Peyer's patch (tissue), 4 donors: ENCODE data around the gene PAQR3.

ENCODE experiments used
- POLR2A ChIP-seq, 2 donors: fragments of 450-650 bp; IDR thresholded peaks; one replicate each; pipeline ENCODE4 v1.5.1; 2017; ENCODE audit warnings: antibody characterized with exemption in 2 of 2, mild to moderate bottlenecking in 2 of 2, moderate library complexity in 2 of 2
- TF ChIP-seq, protein P1 (sequence below), 6 experiments: fragments of 450-650 bp in 4 of 6; fragments of 200-600 bp in 2 of 6; sonication (generic) in 1 of 6; IDR thresholded peaks; one replicate each; pipeline ENCODE4 v1.5.1; 2017 to 2019; ENCODE audit warnings: antibody characterized with exemption in 6 of 6, mild to moderate bottlenecking in 3 of 6, moderate library complexity in 1 of 6

DNA sequence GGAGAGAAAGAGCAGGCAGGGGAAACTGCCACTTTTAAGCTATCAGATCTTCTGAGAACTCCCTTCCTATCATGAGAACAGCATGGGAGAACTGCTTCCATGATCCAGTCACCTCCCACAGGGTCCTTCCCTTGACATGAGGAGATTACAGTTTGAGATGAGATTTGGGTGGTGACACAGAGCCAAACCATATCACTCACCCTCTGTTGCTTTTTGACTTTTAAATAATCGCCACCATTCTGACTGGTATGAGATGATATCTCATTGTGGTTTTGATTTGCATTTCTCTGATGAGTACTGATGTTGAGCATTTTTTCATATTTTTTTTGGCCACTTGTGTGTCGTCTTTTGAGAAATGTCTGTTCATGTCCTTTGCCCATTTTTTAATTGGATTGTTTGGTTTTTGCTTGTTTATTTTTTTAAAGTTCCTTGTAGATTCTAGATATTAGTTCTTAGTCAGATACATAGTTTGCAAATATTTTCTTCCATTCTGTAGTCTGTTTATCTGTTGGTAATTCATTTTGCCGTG lies 6.5 kb upstream of the PAQR3 start:
- TF ChIP-seq, protein P1, sequence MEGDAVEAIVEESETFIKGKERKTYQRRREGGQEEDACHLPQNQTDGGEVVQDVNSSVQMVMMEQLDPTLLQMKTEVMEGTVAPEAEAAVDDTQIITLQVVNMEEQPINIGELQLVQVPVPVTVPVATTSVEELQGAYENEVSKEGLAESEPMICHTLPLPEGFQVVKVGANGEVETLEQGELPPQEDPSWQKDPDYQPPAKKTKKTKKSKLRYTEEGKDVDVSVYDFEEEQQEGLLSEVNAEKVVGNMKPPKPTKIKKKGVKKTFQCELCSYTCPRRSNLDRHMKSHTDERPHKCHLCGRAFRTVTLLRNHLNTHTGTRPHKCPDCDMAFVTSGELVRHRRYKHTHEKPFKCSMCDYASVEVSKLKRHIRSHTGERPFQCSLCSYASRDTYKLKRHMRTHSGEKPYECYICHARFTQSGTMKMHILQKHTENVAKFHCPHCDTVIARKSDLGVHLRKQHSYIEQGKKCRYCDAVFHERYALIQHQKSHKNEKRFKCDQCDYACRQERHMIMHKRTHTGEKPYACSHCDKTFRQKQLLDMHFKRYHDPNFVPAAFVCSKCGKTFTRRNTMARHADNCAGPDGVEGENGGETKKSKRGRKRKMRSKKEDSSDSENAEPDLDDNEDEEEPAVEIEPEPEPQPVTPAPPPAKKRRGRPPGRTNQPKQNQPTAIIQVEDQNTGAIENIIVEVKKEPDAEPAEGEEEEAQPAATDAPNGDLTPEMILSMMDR (IDR thresholded peaks at IDR 0.05): no peak
- no peak for TF ChIP-seq POLR2A (IDR thresholded peaks at IDR 0.05)
